Effector CD8-positive, alpha-beta T cell (primary cell): ENCODE results near the gene C19orf18.

Source experiments
- DNase-seq: peaks from one replicate; lab custom pipeline; 2025; lab: John Stamatoyannopoulos, UW

The C19orf18 gene

DNA sequence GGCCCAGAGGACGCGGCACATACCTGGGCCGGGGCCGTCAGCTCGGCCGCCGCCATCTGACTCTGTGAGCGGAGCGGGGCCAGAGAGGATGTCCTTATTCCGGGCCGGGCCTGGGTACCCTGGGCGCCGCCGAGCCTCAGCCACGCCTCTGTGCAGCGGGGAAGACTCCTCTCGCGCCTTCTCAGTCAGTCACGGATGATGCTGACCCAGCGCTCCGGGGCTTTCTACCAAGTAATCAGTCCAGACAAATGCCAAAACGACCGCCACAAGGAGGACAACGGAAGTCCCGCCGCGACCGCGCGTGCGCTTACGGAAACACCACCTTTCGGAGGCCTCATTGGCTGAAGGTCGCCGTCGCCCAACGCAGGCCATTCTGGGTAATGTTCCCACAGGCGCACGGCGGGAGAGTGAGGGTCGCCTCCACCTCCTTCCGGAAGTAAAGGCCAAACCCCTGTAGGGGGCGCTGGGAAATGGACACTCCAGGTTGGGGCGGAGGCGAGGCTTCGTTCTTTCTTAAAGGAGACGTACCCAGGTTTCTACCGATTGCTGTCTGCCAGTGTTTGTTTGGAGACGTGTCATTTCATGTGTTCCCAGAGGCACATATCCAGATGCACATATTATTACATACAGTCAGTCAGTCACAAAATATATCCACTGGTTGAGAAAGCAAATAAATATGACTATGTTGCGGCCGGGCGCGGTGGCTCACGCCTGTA lies 26.8 kb downstream of the C19orf18 start, which contains the start of gene ZNF256:
ZNF256 (minus strand) TSS at position 288 of the 716 bp plus-strand sequence; CDS start at position 56, 232 bp downstream.
- peak; percentile 82 for DNase-seq

DNA sequence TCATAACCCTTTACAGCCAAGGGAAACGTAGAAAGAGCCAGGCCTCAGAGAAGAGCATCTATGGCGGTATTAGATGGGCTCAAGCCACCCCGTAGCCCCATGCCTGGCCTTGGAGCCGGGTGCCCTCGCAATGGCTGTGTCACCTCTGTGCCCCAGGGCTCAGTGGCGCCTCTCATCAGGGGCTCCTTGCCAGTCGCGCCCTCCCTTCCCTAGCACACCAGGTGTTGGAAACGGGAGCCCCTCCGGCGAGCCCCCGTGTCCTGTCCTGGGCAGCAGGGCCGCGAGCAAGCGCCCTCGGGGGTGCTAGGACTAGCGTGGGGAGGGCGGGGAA lies 27.3 kb downstream of the C19orf18 start:
- DNase-seq: no peak

DNA sequence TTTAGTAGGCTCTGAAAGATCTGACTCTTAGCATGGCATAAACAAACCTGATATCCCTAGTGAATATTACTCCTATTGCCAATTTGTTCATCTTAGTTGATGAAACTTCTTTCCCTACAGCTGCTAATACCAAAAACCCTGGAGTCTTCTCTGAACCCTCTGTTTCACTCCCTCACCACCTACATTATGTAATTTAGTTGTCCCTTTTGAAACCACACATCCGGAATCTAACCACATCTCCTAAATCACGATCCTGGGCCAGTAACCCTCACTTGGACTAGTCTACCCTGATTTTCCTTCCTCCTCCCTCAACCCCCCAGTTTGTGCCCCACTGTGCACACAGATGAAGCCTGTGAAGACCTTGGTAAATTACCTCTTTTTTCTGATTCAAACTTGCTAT lies 28.0 kb downstream of the C19orf18 start:
- DNase-seq: no peak

DNA sequence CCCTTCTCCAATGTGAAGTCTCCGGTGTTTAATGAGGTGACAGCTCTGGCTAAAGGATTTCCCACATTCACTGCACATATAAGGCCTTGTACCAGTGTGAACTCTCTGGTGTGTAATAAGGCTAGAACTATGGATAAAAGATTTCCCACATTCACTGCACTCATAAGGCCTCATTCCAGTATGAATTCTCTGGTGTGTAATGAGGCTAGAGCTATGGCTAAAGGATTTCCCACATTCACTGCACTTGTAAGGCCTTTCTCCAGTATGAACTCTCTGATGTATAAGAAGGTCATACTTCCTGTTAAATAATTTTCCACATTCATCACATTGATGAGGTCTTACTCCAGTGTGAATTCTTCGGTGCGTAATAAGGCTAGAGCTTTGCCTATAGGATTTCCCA lies 32.7 kb downstream of the C19orf18 start:
- no peak for DNase-seq

DNA sequence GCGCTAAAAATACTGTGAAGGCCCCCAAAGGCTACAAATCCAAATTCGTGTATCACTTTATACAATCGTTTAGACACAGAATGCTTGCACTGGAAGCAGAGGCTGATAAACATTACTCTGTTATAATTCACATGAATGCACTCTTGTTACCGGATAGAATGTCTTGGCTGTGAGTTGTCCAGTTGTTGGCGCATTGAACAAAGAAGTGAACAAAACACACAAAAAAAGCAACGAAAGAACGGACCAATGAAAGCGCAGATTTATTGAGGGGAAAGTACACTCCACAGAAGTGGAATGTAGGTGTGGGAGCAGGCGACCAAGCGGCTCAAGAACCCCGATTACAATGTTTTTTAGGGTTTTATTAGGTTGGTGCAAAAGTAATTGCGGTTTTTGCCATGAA lies 38.6 kb downstream of the C19orf18 start:
- DNase-seq: no peak

DNA sequence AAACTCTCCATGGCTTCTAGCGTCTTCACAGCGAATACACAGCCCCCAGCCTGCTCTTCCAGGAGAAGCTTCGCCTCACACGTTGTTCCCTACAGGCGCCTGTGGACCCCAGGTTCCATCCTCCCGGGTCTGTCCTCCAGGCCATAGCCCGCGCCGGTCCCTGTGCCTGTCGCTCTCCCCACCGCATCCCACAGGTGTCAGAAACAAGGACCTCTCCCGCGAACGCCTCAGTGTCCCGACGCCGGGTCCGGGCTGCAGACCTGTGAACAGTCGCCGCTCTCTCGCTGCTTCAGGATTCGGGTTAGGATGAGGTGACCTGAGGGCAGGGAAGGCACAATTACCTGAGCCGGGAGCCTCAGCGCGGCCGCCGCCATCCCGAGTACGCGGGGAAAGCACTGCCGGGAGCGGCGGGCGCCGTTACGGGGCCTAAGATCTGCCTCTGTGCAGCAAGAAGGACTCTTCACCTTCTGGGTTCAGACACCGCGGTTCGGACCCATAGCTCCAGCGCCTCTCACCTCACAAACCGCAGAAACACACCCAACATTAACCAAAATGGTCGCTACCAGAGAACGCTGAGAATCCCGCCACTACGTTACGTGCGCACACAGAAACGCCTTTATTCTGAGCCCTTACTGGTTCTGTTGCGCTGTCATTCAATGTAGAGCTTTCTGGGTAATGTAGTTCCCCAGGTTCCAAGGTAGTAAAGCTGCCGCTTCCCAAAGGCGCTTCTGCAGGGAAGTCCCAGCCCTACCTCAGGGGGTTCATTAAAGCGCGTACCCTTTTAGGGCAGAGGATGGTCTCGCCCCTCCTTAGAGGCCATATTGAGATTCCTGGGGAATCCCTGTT lies 39.3 kb downstream of the C19orf18 start, which contains the start of gene ZNF418:
ZNF418 (minus strand) TSS at position 583 of the 846 bp plus-strand sequence. CDS start 1,580 bp downstream, outside the sequence.
- DNase-seq: no peak

DNA sequence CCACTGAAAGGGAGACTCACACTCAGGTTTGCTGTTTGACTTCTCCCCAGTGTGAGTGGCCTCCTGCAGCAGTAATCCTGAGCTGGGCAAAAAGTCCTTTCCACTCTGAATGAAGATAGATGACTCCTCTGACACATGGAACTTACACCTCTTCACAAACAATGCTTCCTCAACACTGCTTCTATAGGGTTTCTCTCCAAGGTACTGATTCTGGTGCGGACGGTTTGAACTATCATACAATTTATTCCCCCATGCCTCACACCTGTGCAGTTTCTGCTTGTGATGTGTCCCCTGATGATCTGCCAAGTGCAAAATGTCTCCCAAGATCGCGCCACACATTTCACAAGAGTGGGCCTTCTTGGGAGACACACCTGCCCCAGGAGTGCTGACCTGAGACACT lies 46.7 kb downstream of the C19orf18 start:
- DNase-seq: no peak

DNA sequence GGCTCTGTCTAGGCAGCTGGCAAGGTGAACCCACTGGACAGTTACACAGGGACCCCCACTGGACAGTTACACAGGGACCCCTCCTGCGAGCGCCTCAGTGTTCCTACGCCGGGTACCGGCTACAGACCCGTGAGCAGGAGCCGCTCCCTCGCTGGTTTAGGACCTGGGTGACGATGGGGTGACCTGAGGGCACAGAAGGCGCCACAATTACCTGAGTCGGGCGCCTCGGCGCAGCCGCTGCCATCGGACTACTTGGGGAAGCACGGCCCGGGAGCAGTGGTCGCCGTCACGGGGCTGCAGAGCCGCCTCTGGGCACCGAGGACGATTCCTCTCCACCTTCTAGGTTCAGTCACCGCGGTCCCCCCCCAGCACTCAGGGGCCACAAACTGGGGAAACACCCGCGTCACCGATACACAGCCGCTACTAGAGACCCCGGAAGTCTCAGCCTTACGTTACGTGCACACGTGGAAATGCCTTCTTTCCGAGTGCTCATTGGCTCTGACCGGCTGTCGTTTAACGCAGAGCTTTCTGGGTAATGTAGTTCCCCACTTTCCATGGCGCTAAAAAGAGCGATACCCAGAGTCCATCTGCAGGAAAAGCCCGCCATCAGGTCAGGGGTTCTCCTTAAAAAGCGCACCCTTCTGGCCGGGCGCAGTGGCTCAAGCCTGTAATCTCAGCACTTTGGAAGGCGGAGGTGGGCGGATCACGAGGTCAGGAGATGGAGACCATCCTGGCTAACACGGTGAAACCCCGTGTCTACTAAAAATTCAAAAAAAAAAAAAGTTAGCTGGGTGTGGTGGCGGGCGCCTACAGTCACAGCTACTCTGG lies 58.0 kb downstream of the C19orf18 start, which contains the start of gene ZNF417:
ZNF417 (minus strand) TSS at position 425 of the 828 bp plus-strand sequence; CDS start at position 244, 181 bp downstream.
- DNase-seq: peak; percentile 86

DNA sequence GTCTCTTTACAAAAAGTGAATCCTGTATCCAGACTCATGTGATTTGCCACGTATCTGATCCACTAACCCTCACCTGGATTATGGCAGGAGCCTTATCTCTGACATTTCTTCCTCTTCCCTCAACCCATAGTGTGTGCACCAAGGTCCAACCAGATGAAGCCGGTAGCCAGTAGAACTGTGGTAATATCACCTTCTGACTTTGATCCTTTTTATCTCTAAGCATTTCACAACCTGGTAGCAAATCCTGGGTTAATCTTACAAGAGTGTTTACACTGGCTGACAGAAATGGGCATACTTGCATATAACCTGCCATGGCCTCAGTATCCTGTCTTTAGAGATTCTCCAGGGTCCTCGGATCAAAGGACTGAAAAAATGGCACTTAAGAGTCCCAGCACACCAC lies 59.8 kb downstream of the C19orf18 start:
- DNase-seq: no peak
